H1 (cell line): Measurements from ENCODE around the gene WDR19. TPM values are rescaled to one million over a fixed set of nuclear protein-coding genes. Genes with fewer than 3 reads are reported as not detected.

Experiments
- CTCF ChIA-PET: fragments of 300-600 bp; sonication (Branson Sonifier 250); formaldehyde crosslinking; loops from one replicate; lab custom pipeline; 2021; ENCODE audit not compliant: partially characterized antibody; lab: Charles Lee
- POLR2A ChIA-PET: fragments of 300-600 bp; sonication (Branson Sonifier 250); formaldehyde crosslinking; loops from one replicate; lab custom pipeline; 2021; ENCODE audit warnings: inconsistent platforms; ENCODE audit not compliant: partially characterized antibody; lab: Charles Lee
- DNase-seq, 2 experiments: peaks; one replicate each; pipeline versions ENCODE4 v3.0.0 to v3.0.0-alpha.2; 2010 to 2022; ENCODE audit warnings: low spot score in 2 of 2, low read depth in 1 of 2, mixed read lengths in 1 of 2
- FAIRE-seq: peaks from 2 replicates; lab custom pipeline; 2011; peaks lifted over from hg19 to GRCh38; lab: Jason Lieb, UNC
- H2AFZ ChIP-seq: 2 replicates; pipeline ENCODE4 v1.8.1; 2012; ENCODE audit warnings: low read length, inconsistent platforms
- H2AK5ac ChIP-seq: 2 replicates; pipeline ENCODE4 v1.6.1; 2013; ENCODE audit warnings: low read depth, low read length
- H2BK120ac ChIP-seq: replicated peaks from 2 replicates; pipeline ENCODE3; 2013; ENCODE audit warnings: low read depth, low read length, inconsistent platforms
- H2BK12ac ChIP-seq: 2 replicates; pipeline ENCODE4 v1.6.1; 2013; ENCODE audit warnings: low read depth, low read length
- H2BK15ac ChIP-seq: 2 replicates; pipeline ENCODE4 v1.6.1; 2013; ENCODE audit warnings: low read length
- H2BK20ac ChIP-seq: 2 replicates; pipeline ENCODE4 v1.6.1; 2013; ENCODE audit warnings: low read length
- H2BK5ac ChIP-seq: 2 replicates; pipeline ENCODE4 v1.6.1; 2013; ENCODE audit warnings: low read depth, low read length
- H3K14ac ChIP-seq: 2 replicates; pipeline ENCODE4 v1.6.1; 2013; ENCODE audit warnings: inconsistent platforms; ENCODE audit not compliant: insufficient read length
- H3K18ac ChIP-seq: 2 replicates; pipeline ENCODE4 v1.6.1; 2013; ENCODE audit warnings: low read length; ENCODE audit errors: extremely low read depth
- H3K23ac ChIP-seq: 2 replicates; pipeline ENCODE4 v1.6.1; 2013; ENCODE audit warnings: inconsistent platforms; ENCODE audit not compliant: insufficient read length
- H3K23me2 ChIP-seq: 2 replicates; pipeline ENCODE4 v1.6.1; 2013; ENCODE audit warnings: low read depth, low read length
- H3K27ac ChIP-seq: 2 replicates; pipeline ENCODE4 v1.6.1; 2011; ENCODE audit warnings: low read depth, low read length, inconsistent platforms
- H3K27me3 ChIP-seq, 4 experiments: replicated peaks in 1 of 4; 1 replicate in 1 of 4; 2 replicates in 3 of 4; pipeline versions ENCODE4 v1.6.1 to v1.8.1; 2011 to 2013; ENCODE audit warnings: low read length in 3 of 4, mild to moderate bottlenecking in 3 of 4, inconsistent platforms in 2 of 4, mixed read lengths in 2 of 4, moderate library complexity in 1 of 4; ENCODE audit not compliant: control insufficient read depth in 3 of 4, insufficient read depth in 3 of 4; ENCODE audit errors: extremely low read depth in 1 of 4
- H3K36me3 ChIP-seq, 4 experiments: 2 replicates each; pipeline versions ENCODE4 v1.6.1 to v1.8.1; 2011 to 2013; ENCODE audit warnings: mild to moderate bottlenecking in 4 of 4, low read length in 3 of 4, moderate library complexity in 2 of 4, control low read depth in 1 of 4, inconsistent platforms in 1 of 4; ENCODE audit not compliant: insufficient read depth in 4 of 4, control insufficient read depth in 2 of 4
- H3K4ac ChIP-seq: replicated peaks from 2 replicates; pipeline ENCODE3; 2013; ENCODE audit warnings: low read length, low read depth, mixed read lengths, inconsistent platforms; ENCODE audit not compliant: insufficient read length
- H3K4me1 ChIP-seq, 4 experiments: replicated peaks in 1 of 4; 1 replicate in 1 of 4; 2 replicates in 3 of 4; pipeline versions ENCODE4 v1.6.1 to v1.8.1; 2011 to 2013; ENCODE audit warnings: low read length in 3 of 4, inconsistent platforms in 2 of 4, mixed read lengths in 1 of 4; ENCODE audit not compliant: insufficient read depth in 4 of 4, control insufficient read depth in 3 of 4
- H3K4me2 ChIP-seq, 2 experiments: 2 replicates each; pipeline versions ENCODE4 v1.6.1 to v1.8.1; 2011 to 2013; ENCODE audit warnings: low read depth in 2 of 2, low read length in 2 of 2, control low read depth in 1 of 2, inconsistent platforms in 1 of 2, mild to moderate bottlenecking in 1 of 2; ENCODE audit not compliant: insufficient read depth in 1 of 2
- H3K4me3 ChIP-seq, 4 experiments: fragments of 200-600, 300-600 bp in 1 of 4; sonication (generic), shearing (Covaris generic), sonication (Bioruptor Twin) in 1 of 4; 2 replicates each; pipeline versions ENCODE4 v1.5.1 to v1.8.1; 2011 to 2016; ENCODE audit warnings: low read length in 4 of 4, low read depth in 3 of 4, control low read depth in 2 of 4, inconsistent platforms in 2 of 4, mild to moderate bottlenecking in 2 of 4, mixed read lengths in 1 of 4, moderate library complexity in 1 of 4; ENCODE audit not compliant: insufficient read depth in 2 of 4; ENCODE audit errors: extremely low read depth in 1 of 4
- H3K56ac ChIP-seq: replicated peaks from 2 replicates; pipeline ENCODE3; 2013; ENCODE audit warnings: low read depth, mild to moderate bottlenecking, mixed read lengths, low read length, inconsistent platforms; ENCODE audit not compliant: insufficient read length
- H3K79me1 ChIP-seq: 2 replicates; pipeline ENCODE4 v1.6.1; 2013; ENCODE audit warnings: low read depth, low read length, control low read depth
- H3K79me2 ChIP-seq, 2 experiments: 2 replicates each; pipeline versions ENCODE4 v1.6.1 to v1.8.1; 2012 to 2013; ENCODE audit warnings: low read length in 2 of 2, mild to moderate bottlenecking in 2 of 2, inconsistent platforms in 1 of 2; ENCODE audit not compliant: insufficient read depth in 2 of 2, control insufficient read depth in 1 of 2
- H3K9ac ChIP-seq, 4 experiments: replicated peaks in 1 of 4; 1 replicate in 1 of 4; 2 replicates in 3 of 4; pipeline versions ENCODE4 v1.6.1 to v1.8.1; 2011 to 2013; ENCODE audit warnings: low read depth in 3 of 4, low read length in 3 of 4, control low read depth in 2 of 4, mild to moderate bottlenecking in 2 of 4, moderate library complexity in 2 of 4, inconsistent platforms in 1 of 4; ENCODE audit errors: extremely low read depth in 1 of 4
- H3K9me3 ChIP-seq, 2 experiments: 2 replicates each; pipeline versions ENCODE4 v1.6.1 to v1.8.1; 2012 to 2013; ENCODE audit warnings: mild to moderate bottlenecking in 2 of 2, moderate library complexity in 2 of 2, control low read depth in 1 of 2, inconsistent platforms in 1 of 2, low read depth in 1 of 2, low read length in 1 of 2, mixed read lengths in 1 of 2; ENCODE audit not compliant: insufficient read depth in 2 of 2
- H4K20me1 ChIP-seq, 2 experiments: replicated peaks in 1 of 2; 2 replicates each; pipeline versions ENCODE3 to v1.8.1; 2011 to 2013; ENCODE audit warnings: inconsistent platforms in 2 of 2, low read length in 2 of 2, mild to moderate bottlenecking in 1 of 2; ENCODE audit not compliant: insufficient read depth in 2 of 2, control insufficient read depth in 1 of 2
- H4K5ac ChIP-seq: 2 replicates; pipeline ENCODE4 v1.6.1; 2013; ENCODE audit warnings: low read length, low read depth, mixed read lengths, inconsistent platforms; ENCODE audit not compliant: insufficient read length
- H4K8ac ChIP-seq: 2 replicates; pipeline ENCODE4 v1.8.0; 2013; ENCODE audit warnings: mild to moderate bottlenecking, moderate library complexity, low read length, inconsistent platforms; ENCODE audit not compliant: insufficient read depth; ENCODE audit errors: extremely low read depth
- H4K91ac ChIP-seq: replicated peaks from 2 replicates; pipeline ENCODE3; 2013; ENCODE audit warnings: low read length, mixed read lengths, inconsistent platforms; ENCODE audit not compliant: insufficient read length
- CEBPB ChIP-seq: IDR thresholded peaks from 2 replicates; pipeline ENCODE4 v1.6.1; 2012; ENCODE audit warnings: low read depth, low read length
- MAX ChIP-seq: IDR thresholded peaks from 2 replicates; pipeline ENCODE4 v1.6.1; 2012; ENCODE audit warnings: inconsistent platforms
- WGBS, 2 experiments: shearing (Covaris generic) in 1 of 2; methylation state at CpG; one replicate each; pipeline versions ENCODE4 v1.1.6 to v1.1.7; 2013 to 2015; ENCODE audit warnings: low lambda C conversion rate in 2 of 2, mixed read lengths in 2 of 2, inconsistent platforms in 1 of 2, low coverage in 1 of 2, missing lambda C conversion rate in 1 of 2; ENCODE audit not compliant: insufficient replicate concordance in 2 of 2, insufficient coverage in 1 of 2, insufficient read length in 1 of 2; ENCODE audit errors: extremely low coverage in 1 of 2, missing lambda C conversion rate in 1 of 2; 5-methylcytosine and 5-hydroxymethylcytosine counted together
- polyA plus RNA-seq, 7 experiments: library from polyadenylated mRNA; depleted of rRNA in 3 of 7; stranded (reverse) in 5 of 7; unstranded in 2 of 7; fragments of >200 nt in 5 of 7; fragments of 200-250 nt in 2 of 7; gene quantifications; 1 replicate in 5 of 7; 2 replicates in 1 of 7; 4 replicates in 1 of 7; pipeline versions ENCODE4 v1.2.1 to v1.2.3, GENCODE V29; 2011 to 2013; ENCODE audit warnings: missing spikeins in 2 of 7, mixed read lengths in 2 of 7
- total RNA-seq: library from RNA; stranded (reverse); fragmentation: NEBNext Ultra II Directional; extraction: Animal tissue kit (Norgen Biotek cat#: 25700); gene quantifications from 2 replicates; pipeline ENCODE4 v1.2.1, GENCODE V29; 2021

Gene WDR19
- total and polyA plus RNA-seq, 2 of the 8 experiments (the other 6 are each of a cell fraction or from before 2014, with no cell fraction given), result 22.2 to 23.3 TPM

GRCh38 chr4:39166669-39167068, 15.7 kb upstream of the WDR19 start:
- H2BK12ac ChIP-seq, result no peak overlapping the region
- H3K27ac ChIP-seq, result no peak overlapping the region
- 88% methylated on average over 7 of the region's 7 CpGs; no CpG with 5 or more reads in 1 of the 2 experiments for WGBS, 2 experiments
- TF ChIP-seq MAX (0 out of 2 replicates have a peak, but pooled peaks have one; percentile 19), CEBPB (no peak)
- H3K18ac ChIP-seq, result no peak overlapping the region
- H3K79me2 ChIP-seq, result no peaks in the 10 kb centered on the region
- H3K23ac ChIP-seq, result no peak overlapping the region
- no peak overlapping the region for H3K4me3 ChIP-seq
- H3K27me3 ChIP-seq, result no peaks in the 10 kb centered on the region
- no peak overlapping the region for H2BK15ac ChIP-seq
- POLR2A ChIA-PET, result no interaction called here
- DNase-seq (no peak), FAIRE-seq (no peak)
- H4K5ac ChIP-seq, result no peak overlapping the region
- H3K4me1 ChIP-seq, result peaks cover 0 to 3% (median 0%) of the 10 kb centered on the region in 4 experiments; a peak in 3 of 7 replicates
- H3K23me2 ChIP-seq, result no peaks in the 10 kb centered on the region
- H3K14ac ChIP-seq, result no peak overlapping the region
- H2BK5ac ChIP-seq, result no peak overlapping the region
- H3K4ac ChIP-seq, result no peak overlapping the region
- no peak overlapping the region for H3K9ac ChIP-seq
- no peak overlapping the region for H2AFZ ChIP-seq
- H3K36me3 ChIP-seq, result no peaks in the 10 kb centered on the region
- no peaks in the 10 kb centered on the region for H4K20me1 ChIP-seq
- no peaks in the 10 kb centered on the region for H3K9me3 ChIP-seq
- no peaks in the 10 kb centered on the region for H3K79me1 ChIP-seq
- no peak overlapping the region for H3K4me2 ChIP-seq
- H4K91ac ChIP-seq, result no peak overlapping the region
- no peak overlapping the region for H4K8ac ChIP-seq
- H3K56ac ChIP-seq, result no peak overlapping the region
- H2BK20ac ChIP-seq, result no peak overlapping the region
- H2BK120ac ChIP-seq, result no peak overlapping the region
- CTCF ChIA-PET, result interaction anchor here (1.1 to 2.1 kb wide), 3 partner anchors 108 to 409 kb away, joined by 4 to 6 read pairs (median 4); no protein-coding TSS in a partner anchor
- H2AK5ac ChIP-seq, result no peak overlapping the region
